ENCODE data around the gene ZDHHC11B.
"Not testable (repeated sequence)": the region's sequence is repeated elsewhere in the genome, so short reads cannot be mapped to it uniquely, and the experiment has no call there.

ZDHHC11B gene

DNA sequence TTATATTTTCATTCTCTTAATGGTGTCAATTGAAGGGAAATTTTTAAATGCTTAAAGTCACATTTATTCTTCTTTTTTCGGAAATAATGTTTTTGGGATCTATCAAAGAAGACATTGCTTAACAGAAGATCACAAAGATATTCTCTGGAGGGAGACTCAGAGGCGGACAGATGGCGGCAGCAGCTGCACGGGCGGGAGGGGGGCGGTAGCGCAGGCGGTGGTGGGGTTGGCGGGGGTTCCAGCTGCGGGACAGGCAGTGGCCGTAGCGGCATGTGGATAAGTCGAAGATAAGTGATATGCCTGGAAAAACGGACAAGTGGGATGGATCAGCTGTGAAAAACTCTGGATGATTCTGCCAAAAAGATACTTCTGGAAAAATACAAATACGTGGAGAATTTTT is 31.6 kb upstream of the ZDHHC11B start:
- H3K4me3 ChIP-seq (ENCODE audit: low read depth, low read length), result no peak overlapping the region
- TF ChIP-seq POLR2A (IDR thresholded peaks at IDR 0.05; ENCODE audit: extremely low read depth, insufficient read length) (no peak), MYC (IDR thresholded peaks at IDR 0.05; ENCODE audit: low read depth, low read length) (no peak)
- TF ChIP-seq, protein P1, sequence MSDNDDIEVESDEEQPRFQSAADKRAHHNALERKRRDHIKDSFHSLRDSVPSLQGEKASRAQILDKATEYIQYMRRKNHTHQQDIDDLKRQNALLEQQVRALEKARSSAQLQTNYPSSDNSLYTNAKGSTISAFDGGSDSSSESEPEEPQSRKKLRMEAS (IDR thresholded peaks at IDR 0.05; ENCODE audit: low read depth, low read length), result no peak
- TF ChIP-seq, protein P2, sequence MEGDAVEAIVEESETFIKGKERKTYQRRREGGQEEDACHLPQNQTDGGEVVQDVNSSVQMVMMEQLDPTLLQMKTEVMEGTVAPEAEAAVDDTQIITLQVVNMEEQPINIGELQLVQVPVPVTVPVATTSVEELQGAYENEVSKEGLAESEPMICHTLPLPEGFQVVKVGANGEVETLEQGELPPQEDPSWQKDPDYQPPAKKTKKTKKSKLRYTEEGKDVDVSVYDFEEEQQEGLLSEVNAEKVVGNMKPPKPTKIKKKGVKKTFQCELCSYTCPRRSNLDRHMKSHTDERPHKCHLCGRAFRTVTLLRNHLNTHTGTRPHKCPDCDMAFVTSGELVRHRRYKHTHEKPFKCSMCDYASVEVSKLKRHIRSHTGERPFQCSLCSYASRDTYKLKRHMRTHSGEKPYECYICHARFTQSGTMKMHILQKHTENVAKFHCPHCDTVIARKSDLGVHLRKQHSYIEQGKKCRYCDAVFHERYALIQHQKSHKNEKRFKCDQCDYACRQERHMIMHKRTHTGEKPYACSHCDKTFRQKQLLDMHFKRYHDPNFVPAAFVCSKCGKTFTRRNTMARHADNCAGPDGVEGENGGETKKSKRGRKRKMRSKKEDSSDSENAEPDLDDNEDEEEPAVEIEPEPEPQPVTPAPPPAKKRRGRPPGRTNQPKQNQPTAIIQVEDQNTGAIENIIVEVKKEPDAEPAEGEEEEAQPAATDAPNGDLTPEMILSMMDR (IDR thresholded peaks at IDR 0.05; ENCODE audit: low read depth, low read length), result no peak
- no peak for DNase-seq (ENCODE audit: low read depth)

DNA sequence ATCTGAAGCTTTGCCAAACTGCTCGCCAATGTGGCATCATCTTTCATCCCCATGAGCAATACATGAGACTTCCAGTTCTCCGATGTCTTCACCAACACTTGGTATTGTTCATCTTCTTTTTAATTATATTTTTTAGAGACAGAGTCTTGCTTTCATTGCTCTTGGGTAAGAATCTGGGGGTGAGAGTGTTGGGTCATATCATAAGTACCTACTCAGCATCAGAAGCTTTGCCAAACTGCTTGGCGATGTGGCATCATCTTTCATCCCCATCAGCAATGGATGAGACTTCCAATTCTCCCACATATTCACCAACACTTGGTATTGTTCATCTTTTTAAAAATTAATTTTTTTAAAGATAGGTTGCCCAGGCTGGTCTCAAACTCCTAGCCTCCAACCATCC is 30.9 kb upstream of the ZDHHC11B start:
- no peak for DNase-seq (ENCODE audit: low read depth)
- TF ChIP-seq MYC (IDR thresholded peaks at IDR 0.05; ENCODE audit: low read depth, low read length), result no peak
- H3K4me3 ChIP-seq (ENCODE audit: low read depth, low read length), result no peak overlapping the region

DNA sequence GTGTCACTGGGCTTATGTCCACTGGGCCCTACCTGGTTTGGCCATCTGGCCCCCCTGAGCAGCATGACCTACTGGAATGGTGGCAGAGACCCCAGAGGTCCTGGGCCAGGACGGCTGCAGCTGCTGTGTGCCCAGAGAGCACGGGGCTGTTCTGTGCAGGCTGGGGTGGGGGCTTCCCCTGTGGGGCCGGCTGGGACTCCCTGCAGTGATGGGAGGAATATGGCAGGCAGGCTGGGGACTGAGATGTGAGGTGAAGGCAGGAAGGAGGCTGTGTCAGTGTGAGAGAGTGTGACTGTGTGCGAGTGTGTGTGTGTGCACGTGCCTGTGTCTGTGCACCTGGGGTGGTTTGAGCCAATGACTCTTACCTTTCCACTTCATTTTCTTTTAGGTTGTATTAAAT is 29.0 kb upstream of the ZDHHC11B start:
- not testable (repeated sequence) for H3K4me3 ChIP-seq (ENCODE audit: low read depth, low read length); DNase-seq (ENCODE audit: low read depth)

DNA sequence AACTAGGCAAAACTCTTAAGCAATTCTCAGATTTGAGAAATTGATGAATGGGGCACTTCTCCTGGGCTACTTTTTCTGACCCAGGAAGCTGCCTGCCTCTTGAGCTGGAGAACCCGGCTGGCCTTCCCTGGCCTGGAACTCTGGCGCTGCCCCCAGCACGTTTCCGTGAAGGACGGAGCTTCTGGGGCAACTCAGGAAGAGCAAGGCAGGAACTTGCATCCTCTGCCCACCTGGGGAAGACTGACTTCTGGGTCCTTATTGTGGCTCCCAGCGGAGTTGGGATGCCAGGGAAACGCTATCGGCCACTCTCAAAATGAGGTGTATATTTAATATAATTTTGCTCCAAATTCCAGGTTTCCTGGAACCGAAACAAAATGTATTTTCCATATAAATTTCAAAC is 26.9 kb upstream of the ZDHHC11B start:
- not testable (repeated sequence) for H3K4me3 ChIP-seq (ENCODE audit: low read depth, low read length); DNase-seq (ENCODE audit: low read depth)

DNA sequence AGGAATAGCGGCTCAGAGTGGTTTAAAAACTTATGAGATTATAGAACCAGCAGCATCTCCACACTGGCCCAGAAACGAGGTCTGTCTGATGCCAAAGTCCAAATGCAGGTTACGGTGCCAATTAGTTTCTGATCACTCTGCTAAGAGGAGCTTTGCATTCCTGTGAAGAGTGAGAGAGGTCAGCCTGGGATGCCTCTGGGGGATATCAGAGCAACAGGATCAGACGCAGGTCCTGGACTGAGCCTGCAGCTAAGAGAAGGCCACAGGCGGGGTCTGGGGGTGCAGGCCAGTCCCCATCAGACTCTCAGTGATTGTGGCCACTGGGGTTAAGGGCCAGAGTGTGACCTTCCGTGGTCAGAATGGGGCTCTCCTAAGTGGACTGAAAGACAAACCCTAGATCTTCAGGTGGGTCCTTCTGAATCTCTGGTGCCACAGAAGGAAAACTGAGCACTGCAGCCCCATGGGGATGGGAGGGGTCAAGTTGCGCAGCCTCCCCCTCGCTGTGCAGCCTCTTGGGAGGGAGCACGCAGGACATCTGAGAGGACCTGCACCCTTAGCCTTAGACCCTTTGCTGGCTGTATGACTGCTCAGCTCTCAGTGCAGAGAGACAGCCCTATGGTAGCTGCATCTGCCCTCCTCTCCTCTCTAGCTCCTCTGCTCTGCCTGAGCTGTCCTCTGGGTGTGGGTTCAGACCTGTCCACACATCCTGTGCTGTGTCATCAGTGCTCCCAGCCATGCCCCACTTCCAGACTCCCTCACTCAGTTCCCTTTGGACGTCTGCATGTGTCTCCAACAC is 23.4 kb upstream of the ZDHHC11B start:
- not testable (repeated sequence) for DNase-seq (ENCODE audit: low read depth); H3K4me3 ChIP-seq (ENCODE audit: low read depth, low read length)

DNA sequence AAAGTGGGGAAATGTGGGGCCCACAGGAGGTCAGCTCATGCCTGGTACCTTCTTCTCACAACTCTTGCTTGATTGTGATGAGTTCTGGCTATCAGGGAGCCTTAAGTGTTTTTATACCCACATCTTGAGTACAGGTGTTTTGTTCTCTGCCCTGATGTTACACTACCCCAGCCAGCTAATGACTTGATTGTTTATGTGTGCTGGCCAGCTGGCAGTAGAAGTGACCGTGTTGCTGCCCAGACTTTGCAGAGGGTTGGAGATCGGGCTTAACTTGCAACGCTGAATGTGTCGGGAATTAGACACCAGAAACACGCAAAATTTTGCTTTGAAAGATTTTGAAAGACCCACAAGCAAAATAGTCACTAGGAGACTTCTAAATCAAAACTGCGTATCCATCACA is 16.9 kb upstream of the ZDHHC11B start:
- TF ChIP-seq, protein P1 (IDR thresholded peaks at IDR 0.05; ENCODE audit: low read depth, low read length), result no peak
- TF ChIP-seq MYC (IDR thresholded peaks at IDR 0.05; ENCODE audit: low read depth, low read length) (no peak), POLR2A (IDR thresholded peaks at IDR 0.05; ENCODE audit: extremely low read depth, insufficient read length) (no peak)
- TF ChIP-seq, protein P2 (IDR thresholded peaks at IDR 0.05; ENCODE audit: low read depth, low read length), result no peak
- no peak for DNase-seq (ENCODE audit: low read depth)

DNA sequence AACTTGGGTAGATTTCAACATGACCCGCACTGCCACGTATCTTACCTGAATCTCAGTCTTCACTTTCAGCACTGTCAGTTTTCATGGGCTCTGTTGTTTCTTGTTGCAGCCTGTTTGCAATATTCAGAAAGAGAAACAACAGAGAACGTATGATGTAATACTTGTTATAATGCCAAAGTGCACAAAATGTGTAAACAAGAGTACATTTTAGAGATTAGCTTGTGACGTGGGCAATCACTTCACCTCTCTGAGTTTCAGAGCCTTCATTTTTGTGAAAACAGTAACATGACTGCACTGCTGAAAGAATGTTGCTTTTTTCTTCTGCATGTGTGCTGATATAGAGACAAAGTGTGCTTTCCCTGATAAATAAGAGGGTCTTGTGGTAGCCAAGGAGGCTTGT is 16.5 kb upstream of the ZDHHC11B start:
- not testable (repeated sequence) for DNase-seq (ENCODE audit: low read depth)

More for the DNA sequence above, 16.9 kb upstream of the ZDHHC11B start:
- H3K4me3 ChIP-seq (ENCODE audit: low read depth, low read length), result no peak overlapping the region

DNA sequence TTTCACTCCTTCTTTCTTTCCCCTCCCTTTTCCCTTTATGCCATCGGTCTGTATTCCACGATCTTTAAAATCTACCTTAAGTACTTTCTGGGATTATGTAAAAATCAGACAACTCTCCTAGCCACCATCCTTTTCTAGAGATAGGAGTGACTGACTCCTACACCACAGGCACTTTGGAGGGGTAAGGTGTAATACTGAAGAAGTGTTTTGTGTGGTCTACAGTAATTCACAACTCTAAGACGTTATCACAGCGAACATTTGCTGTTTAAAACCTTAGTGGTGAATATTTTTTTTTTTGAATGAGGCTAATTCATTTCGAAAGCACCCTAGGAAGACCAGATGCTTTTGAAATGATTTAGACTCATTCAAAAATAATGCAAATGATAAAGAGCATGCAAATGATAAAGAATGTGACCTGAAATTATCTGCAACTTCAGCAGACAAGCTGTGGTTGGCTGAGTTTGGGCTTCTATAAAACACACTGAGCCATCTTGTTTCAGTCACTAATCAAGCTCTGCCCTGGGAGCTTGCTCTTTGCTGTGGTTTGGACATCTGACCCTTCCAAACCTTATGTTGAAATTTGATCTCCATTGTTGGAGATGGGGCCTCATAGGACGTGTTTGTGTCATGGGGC is 14.1 kb upstream of the ZDHHC11B start:
- not testable (repeated sequence) for DNase-seq (ENCODE audit: low read depth); H3K4me3 ChIP-seq (ENCODE audit: low read depth, low read length)

More for the DNA sequence above, 16.5 kb upstream of the ZDHHC11B start:
- H3K4me3 ChIP-seq (ENCODE audit: low read depth, low read length), result not testable (repeated sequence)

DNA sequence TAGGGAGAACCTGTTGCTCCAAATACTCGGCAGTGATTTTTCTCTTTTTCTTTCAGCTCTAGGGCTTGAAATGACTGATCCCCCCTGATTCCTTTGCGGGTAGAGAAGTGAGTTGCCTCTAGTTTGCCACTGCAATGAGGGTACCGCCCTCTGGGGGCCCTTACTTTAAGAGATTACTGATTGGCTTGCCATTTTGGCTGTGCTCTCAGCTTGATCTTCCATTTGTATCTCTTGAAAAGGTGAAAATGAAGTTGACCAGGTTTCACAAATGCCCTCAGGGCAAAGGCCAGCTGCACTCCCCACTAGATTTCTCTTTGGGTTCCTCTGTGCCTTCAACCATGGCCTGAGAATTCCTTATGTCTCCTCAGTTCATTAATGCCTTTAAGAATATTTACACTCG is 13.5 kb upstream of the ZDHHC11B start:
- not testable (repeated sequence) for DNase-seq (ENCODE audit: low read depth); H3K4me3 ChIP-seq (ENCODE audit: low read depth, low read length)

DNA sequence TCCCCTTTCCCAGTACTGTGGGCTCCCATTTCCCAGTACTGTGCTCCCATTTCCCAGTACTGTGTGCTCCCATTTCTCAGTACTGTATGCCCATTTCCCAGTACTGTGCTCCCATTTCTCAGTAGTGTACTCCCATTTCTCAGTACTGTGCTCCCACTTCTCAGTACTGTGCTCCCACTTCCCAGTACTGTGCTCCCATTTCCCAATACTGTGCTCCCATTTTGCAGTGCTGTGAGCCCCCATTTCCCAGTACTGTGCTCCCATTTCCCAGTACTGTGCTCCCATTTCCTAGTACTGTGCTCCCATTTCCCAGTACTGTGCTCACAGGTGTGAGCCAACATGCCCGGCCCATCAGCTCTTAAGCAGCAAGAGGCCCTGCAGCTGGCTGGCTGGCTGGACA is 11.3 kb upstream of the ZDHHC11B start:
- H3K4me3 ChIP-seq (ENCODE audit: low read depth, low read length); DNase-seq (ENCODE audit: low read depth): not testable (repeated sequence)

DNA sequence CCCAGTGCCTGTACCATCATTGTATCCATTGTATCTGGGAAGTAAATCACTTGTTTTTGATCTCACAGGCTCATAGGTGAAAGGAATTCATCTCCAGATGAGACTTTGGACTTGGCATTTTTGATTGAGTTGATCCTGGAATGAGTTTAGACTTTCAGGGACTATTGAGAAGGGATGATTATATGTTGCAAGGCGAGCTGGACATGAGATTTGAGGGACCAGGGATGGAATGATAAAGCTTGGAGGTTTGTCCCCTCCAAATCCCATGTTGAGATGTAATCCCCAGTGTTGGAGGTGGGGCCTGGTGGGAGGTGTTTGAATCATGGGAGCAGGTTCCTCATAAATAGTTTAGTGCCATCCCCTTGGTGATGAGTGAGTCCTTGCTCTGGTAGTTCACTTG is 10.4 kb upstream of the ZDHHC11B start:
- not testable (repeated sequence) for DNase-seq (ENCODE audit: low read depth)

DNA sequence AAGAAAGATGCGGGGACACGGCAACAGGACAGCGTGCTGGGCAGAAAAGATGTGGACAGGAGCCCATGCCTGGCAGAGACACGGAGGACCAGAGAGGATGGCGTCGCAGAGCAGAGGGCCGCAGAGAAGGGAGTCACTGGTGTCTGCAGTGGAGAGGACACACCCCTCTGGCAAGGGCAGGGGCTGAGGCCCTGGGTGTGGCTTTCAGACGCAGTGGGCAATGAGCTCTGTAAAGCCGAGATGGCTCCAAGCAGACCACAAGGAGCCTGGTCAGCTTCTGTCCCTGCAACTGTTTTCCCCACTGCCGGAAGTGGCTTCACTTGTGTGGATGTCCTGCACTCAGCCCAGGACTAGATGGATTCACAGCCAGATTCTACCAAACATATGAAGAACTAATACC is 4.2 kb upstream of the ZDHHC11B start:
- H3K4me3 ChIP-seq (ENCODE audit: low read depth, low read length); DNase-seq (ENCODE audit: low read depth): not testable (repeated sequence)

More for the DNA sequence above, 10.4 kb upstream of the ZDHHC11B start:
- H3K4me3 ChIP-seq (ENCODE audit: low read depth, low read length), result not testable (repeated sequence)

DNA sequence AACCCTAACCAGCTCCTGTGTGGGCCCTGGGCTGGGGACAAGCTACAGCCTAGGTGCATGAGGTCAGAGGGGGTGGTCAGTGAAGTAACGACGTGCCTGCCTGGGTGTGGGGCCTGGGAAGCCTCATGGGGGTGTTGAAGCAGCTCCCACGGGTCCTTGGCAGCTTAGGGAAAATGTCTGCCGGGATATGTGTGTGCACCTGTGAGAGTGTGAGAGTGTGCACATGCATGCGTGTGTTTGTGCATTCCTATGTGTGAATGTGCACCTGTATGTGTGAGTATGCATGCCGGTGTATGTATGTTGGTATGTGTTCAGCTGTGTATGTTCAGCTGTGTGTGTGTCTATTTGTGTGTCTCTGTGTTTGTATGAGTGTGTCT is 3.3 kb upstream of the ZDHHC11B start:
- not testable (repeated sequence) for H3K4me3 ChIP-seq (ENCODE audit: low read depth, low read length); DNase-seq (ENCODE audit: low read depth)

DNA sequence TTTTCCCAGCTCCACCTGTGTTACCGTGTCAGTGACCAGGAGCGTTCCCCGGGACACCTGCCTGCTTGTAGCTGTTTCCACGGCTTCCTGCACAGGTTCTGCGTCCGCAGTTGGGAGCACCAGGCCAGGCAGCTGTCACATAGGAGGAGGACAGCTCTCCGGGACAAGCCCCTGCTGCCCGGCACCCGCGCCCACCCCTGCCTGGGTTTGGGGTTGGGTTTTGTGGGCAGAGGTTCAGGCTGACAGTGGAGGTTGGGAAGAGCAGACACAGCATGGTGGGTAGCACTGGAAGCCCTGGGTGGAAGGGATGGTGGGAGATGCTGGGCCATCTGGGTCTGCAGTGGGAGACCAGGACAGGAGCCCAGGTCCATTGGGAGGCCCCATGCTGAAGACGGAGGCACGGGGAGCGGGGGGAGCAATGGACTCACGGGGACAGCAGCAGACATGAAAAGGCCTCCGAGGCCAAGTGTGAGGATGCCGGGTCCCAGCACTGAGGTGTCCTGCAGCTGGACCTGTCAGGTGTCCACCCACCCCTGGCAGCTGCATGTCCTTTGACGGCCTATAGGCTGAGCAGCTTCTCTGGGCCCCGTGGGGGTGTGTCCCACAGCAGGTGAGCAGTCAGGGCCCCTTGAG is 2.8 kb upstream of the ZDHHC11B start:
- not testable (repeated sequence) for H3K4me3 ChIP-seq (ENCODE audit: low read depth, low read length)

DNA sequence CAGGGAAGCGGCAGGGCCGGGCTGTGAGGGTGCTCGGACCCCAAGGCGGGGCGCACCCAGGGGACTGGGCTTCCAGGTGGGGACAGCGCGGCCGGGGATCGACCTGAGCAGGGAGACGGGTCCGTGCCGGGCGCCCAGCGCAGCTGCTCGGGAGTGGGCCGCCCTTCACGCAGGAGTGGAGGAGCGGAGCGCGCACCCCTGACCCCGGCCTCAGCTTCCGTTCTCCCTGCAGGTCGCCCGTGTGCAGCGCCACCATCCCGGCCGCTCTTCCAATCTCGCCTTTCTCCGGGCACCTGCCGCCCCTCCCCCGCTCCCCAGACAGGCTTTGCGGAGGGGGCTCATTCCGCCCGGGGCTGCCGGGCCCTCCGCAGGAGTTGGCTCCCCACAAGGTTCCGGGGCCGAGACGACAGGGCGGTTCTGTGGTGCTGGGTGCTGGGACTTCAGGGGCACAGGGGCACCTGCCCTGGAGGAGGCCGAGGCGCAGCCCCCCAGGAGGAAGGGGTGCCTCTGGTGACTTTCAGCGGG is 714 bp upstream of the ZDHHC11B start:
- DNase-seq (ENCODE audit: low read depth); H3K4me3 ChIP-seq (ENCODE audit: low read depth, low read length): not testable (repeated sequence)

More for the DNA sequence above, 2.8 kb upstream of the ZDHHC11B start:
- not testable (repeated sequence) for DNase-seq (ENCODE audit: low read depth)

Measured in NB4 (cell line).